Activated T-helper 1 cell treated with anti-CD3 and anti-CD28 coated beads, Interleukin-2, amount 50 U/mL, for 16 hours (primary cell): ENCODE results near the gene AOX1.
"Not testable (repeated sequence)": the region's sequence is repeated elsewhere in the genome, so short reads cannot be mapped to it uniquely, and the experiment has no call there.

Experiments
- DNase-seq, 2 donors: peaks; one replicate each; pipeline ENCODE4 v3.0.0-alpha.2; 2020; ENCODE audit warnings: low read depth in 1 of 2, low spot score in 1 of 2

The AOX1 gene

DNA sequence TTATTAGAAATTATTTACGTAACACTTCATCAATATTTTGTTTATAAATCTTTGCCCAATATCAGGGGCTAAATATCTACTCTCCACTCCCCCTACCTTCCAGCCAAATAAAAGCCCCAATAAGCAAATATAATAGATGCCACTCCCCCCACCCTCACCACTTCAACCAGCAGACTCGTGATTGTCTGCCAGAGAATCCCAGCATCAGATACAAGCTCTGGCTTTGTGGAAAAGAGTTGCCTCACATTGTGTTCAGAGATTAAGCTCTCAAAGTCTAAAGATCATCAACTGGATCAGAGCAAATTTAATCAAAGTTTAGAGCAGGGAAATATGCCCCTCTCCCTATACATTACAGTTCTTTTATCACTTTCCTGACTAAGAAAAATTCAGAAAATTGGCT lies 39.5 kb downstream of the AOX1 start:
- no peak for DNase-seq

DNA sequence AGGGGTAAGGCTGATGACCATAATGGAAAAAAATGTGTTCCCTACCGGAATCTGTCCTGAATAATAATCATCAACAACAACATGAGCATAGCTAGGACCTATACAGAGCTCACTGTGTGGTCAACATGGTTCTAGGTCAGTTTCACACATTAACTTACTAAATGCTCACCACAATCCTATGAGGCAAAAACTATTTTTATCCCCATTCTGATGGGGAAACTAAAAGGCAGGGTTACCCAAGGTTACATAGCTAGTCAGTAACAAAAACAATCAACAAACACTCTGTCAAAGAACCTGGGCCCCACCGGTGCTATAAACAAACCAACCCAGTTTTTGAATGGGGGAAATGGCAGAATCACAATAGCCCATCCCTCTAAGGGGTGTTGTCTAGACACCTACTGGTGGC lies 40.1 kb downstream of the AOX1 start:
- no peak for DNase-seq

DNA sequence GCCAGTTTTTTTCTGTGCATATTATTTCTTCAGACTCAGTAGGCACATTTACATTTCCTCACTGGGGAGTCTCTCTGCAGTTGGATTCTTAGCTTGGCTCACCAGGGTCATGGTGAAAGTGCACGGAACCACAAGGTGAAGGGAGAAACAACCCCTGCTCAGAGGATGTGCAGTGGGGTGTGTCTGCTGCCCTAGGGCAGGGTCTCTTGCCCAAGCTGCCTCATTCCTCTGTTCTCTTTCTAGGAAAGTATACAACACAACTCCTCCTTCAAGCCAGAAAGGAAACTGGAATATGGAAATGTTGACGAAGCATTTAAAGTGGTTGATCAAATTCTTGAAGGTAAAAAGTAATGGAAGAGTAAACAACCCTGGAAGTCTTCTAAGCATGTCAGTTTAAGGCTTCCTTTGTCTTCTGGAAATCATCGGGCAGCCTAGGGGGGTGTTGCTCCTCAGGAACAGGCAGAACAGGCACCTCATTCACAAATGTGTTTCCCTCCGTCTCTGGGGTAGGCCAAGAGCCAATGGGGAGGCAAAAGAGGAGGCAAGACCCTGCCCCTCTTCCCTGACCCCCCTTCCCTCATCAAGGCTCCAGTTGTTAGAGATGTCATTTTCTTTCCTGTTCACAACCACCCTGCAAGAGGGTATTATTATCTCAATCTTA lies 41.4 kb downstream of the AOX1 start:
- no peak for DNase-seq

DNA sequence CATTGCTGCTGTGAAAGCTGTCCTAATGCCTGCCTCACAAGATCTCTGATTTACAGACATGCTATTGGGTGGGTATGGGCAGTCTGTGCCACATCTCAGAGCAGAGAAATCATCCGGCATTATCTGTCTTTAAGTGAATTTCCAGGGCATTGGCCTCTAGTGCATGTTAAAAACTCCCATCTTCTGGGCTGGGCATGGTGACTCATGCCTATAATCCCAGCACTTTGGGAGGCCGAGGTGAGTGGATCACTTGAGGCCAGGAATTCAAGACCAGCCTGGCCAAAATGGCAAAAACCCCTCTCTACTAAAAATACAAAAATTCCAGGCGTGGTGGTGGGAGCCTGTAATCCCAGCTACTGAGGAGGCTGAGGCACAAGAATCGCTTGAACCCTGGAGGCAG lies 42.6 kb downstream of the AOX1 start:
- not testable (repeated sequence) for DNase-seq

DNA sequence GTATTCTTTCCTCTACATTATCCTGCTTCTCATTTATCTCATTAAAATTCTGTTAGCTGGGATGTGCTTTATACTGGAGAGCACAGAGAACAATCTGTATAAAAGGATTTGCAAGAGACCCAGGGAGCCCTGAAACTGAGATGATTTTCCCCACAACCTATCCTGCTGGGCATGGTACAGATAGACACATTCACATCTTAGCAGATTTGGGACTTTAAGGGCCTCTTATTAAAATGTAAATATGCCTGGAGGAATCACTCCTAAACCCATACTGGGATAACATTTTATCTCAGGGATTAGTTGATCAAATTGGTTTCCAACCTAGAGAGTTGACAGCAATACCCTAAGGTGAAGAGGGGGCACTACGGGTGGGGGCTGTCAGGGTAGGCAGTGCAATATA lies 45.5 kb downstream of the AOX1 start:
- DNase-seq = no peak

DNA sequence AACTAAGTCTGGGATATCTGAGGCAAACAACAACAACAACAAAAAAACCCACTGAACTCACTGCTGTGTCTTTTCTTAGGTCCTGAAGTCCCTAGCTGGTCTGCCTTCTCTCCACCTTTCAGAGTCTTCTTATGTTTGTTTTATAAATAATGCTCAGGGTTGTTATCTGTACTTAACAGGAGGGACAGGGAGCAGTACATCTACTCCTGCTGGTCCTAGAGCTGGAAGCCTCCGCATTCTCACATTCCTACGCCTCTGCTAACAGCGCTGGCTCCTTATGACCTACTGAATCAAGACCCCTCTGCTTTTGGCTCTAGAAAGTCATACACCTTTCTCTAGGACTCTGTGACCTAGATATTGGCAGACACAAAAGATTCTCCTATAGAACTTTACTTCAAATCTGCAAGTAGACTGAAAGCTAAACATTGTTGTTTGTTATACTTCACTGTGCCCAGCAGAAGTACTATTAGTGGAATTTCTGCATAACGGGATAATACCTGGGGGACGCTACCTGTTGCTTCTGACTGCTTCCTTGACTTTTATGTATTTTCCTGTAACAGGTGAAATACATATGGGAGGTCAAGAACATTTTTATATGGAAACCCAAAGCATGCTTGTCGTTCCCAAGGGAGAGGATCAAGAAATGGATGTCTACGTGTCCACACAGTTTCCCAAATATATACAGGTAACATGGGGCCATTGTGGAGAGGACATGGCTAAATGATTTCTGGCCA lies 48.6 kb downstream of the AOX1 start:
- DNase-seq = no peak

DNA sequence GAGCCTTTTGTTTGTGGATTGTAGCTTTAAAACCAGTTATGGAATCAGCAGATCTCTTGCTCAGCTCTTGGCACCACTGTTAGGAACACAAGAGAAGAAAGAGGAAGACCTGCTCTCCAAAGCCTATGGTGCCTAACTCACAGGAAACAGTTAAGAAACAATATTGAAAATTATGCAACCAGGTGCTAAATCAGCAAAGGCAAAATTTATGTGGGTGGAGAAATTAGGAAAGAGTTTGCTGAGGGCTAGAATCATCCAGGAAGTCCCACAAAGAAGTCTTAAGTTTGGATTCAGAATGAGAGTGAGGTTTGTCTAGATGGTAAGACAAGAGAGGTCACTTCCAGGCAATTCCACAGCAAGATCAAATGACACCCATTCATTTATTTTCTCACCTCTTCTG lies 49.4 kb downstream of the AOX1 start:
- no peak for DNase-seq

DNA sequence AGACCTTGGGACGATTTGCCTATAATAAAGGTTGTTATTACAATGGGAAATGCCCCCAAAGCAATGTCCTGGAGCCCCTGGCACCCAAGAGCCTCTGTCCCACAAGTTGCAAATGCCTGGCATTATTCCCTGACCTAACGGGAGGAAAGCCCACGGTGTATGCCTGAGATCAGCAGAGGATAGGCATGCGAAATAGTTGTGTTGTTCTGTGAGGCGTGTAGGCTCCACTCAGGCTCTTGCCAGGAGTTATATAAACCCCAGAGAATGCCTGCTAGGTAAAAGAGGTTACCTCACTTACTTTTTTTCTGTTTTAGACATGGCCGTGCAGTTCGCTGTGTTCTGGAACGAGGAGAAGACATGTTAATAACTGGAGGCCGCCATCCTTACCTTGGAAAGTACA lies 52.1 kb downstream of the AOX1 start:
- DNase-seq = no peak

DNA sequence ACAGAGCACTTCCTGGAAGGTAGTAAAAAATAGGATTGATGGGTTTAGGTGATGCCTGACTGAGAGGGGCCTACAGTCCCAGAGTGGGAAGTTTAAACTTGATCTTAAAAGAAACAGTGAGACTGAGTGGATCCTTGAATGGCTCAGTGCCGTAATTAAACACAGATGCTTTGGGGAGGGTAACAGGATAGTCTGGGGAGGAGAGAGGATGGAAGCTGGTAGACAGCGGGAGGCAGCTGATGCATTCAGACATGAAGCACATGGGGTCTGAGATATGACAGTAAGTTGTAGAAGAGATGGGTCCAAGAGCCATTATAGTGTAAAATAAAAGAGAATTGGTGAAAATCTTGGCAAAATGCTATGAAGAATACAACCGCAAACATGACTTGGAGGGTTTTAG lies 54.4 kb downstream of the AOX1 start:
- no peak for DNase-seq

DNA sequence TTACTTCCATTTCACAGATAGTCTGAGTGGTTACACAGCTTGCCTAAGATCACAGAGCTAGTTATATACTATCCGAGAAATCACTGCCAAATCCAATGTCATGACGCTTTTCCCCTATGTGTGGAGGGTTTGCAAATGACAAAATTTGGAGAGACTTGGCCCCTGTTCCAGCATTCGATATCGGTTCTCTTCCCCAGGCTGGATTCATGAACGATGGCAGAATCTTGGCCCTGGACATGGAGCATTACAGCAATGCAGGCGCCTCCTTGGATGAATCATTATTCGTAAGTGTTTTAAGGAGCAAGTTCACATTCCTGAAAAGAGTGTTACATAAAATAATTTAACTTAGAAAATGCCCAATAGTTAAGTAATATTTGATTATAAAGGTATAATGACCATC lies 55.1 kb downstream of the AOX1 start:
- DNase-seq = no peak

DNA sequence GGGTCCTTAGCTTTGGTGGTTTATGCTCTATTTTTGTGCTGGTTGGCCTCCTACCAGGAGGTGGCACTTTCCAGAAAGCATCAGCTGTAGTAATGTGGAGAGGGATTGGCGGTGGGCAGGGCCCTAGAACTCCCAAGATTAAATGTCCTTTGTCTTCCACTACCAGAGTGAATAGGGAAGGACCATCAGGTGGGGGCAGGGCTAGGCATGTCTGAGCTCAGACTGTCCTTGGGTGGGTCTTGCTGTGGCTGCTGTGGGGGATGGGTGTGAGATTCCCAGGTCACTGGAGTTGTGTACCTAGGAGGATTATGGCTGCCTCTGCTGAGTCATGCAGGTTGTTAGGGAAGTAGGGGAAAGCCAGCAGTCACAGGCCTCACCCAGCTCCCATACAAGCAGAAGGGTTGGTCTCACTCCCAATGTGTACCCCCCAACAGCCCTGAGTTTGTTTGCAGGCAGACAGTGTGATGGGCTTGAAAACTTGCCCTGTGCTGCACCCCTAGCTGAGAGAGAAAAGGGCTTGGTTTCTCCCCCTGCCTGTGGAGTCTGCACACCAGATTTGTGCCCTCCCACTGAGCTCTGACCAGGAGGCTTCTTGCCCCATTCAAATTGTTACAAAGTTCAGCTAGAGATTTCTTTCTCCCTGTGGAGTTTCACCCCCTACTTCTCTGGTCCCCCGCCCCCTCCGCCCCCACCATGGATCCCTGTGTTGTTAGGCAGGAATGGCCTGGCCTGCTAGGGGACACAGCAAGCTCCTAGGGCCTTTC lies 62.9 kb downstream of the AOX1 start:
- DNase-seq = not testable (repeated sequence)

DNA sequence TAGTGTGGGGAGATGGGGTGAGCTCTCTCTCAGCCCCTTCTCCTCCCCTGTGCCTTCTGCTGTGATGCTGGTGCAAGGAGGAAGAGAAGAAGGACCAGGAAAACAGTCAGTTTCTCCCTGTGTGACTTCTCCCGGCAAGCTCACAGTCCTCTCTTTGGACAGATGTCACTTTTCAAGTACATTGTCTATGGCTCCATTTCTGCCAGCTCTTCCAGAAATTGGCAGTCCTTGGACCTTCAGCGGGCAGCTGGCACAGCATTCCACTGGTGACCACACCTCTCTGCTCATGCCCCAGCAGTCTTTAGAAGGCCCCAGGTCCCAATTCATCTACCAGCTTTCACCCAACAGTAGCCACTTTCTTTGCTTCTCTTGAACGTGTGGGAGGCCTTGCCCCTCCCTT lies 63.9 kb downstream of the AOX1 start:
- DNase-seq = no peak

DNA sequence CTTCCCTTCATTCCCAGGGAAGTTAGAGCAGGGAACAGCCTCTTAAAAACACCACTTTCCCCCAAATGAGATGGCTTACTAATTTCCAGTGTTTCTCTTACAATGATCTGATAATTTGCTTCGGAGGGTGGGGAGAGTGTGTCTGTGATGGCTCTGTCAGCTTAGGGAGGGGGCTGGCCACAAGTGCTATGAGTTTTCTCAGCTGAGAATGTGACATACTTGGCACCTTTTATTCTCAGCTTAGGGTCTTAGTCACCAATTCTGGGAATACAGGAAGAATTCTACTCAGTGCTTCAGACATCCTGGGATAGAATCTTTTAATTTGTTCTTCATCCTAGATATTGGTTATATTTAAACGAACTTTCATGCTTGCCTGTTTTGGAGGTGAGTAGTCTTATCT lies 64.4 kb downstream of the AOX1 start:
- no peak for DNase-seq

DNA sequence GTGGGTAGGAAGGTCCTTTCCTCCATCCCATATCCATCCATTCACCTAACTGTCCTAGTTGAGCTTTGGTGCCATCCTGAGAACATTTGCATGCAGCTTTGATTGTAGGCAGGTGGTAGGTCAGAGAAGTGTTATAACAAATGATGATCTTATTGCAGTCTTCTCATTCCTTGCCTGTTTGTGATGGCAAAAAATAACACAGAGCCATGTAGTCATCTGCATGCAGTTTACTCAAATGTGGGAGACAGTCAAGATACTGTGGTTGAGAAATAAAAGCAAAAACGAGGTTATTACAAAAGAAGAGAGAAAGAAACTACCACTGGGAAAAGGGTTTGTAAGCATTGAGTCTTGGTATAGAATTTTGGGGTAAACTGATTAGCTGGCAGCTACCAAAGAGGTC lies 66.3 kb downstream of the AOX1 start:
- DNase-seq = no peak

DNA sequence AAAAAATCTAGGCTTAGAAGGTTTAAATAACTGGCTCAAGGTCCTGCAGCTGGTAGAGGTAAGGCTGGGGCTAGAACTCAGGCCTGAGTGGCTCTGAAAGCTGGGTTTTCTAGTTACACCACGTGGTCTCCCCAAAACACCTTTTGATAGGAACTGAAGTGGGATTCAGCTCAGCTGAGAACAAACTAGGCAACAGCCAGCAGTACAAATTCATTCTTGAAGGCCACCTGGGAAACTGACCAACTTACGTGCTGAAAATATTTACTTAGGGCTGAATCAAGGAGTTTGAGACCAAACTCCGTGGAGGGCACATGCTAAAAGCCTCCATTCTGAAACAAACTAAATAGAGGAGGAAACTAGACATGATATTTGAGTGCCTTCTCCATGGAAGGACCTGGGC lies 67.2 kb downstream of the AOX1 start:
- DNase-seq = no peak

DNA sequence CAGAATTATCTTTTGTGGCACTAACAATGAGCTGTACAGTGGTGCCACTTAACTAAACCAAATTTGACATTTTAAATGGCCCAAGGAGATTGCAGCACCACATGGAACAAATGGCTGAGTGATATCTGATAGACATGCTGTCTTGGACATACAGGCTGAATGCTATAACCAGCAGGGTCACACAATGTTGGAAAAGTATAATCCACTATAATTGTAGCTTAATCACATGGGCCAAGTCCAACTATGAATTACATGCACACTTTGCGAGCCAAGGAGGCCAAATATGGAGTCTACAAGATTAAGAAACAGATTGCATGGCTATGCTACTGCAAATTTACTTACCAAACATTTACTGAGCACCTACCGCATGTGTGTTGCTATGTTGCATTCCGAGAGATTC lies 69.0 kb downstream of the AOX1 start:
- DNase-seq = no peak

DNA sequence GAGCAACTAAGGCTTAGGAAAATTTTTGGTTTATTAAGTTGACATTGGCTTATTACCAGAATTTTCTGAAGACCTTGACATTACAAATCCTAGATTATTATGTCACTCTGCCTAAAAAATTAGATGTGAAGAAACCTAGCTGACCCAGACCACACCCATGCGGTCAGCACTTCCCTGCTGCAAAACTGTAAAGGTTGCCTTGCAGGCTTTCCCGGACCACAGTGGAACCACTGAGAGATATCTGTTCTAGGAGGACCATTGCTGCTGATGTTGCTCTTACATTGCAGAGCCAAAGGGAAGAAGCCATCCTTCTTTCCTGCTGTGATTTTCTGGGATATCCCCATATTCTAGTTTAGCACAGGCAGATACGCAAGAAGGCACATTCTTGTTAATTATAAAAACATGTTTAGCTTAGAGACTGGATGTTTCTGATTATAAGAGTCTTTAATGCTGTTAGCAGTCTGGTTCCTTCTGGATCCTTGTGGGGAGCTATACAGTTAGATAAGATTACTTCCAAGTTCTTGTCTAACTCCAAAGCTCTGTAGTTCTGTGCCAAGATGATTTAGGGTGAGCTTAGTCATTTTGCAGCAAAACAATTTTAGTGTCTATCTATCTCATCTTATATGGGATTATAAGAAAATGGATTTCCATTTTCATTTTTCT lies 70.2 kb downstream of the AOX1 start:
- no peak for DNase-seq

DNA sequence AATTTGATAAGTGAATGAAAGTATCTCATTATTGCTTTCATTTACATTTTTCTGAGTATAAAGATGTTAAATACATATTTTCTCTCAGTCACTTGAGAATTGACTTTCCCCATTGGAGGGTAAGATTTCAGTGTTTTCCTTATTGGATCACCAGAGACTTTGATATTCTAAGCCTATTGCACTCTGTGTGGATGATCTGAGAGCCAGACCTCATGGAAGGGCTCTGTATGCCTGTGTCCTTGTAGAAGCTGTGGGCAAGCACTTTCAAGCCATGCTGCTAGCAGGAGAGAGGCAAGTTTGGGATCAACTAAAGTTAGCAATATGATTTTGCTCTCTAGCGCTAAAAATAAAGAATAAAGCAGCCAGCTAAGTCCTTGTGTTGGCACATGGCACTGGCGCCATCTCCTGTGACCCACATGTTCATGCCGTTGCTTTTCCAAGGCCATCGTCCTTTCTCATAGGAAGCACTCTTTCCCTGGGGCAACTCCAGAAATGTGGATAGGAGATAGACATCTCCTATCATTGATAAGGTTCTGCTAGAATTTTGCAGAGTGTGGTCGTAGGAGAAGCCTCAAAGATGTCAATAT lies 72.6 kb downstream of the AOX1 start:
- DNase-seq = no peak

DNA sequence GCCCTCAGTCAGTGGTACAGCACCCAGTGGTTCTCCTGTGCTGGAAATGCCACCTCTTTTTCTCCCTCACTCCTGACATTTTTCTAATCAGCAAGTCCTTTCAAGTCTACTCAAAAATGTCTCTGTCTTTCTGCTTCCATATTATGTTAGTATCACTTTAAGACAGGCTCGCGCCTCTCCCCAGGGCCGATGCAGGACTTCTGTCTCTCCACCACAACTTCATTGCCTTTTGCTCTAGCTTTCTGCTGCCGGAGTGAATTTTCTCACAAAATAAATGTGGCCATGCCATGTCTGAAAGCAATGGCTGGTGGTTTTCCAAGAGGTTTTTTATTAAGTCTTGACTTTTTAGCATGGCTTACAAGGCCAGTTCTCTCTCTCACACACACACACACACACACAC lies 73.6 kb downstream of the AOX1 start:
- no peak for DNase-seq

DNA sequence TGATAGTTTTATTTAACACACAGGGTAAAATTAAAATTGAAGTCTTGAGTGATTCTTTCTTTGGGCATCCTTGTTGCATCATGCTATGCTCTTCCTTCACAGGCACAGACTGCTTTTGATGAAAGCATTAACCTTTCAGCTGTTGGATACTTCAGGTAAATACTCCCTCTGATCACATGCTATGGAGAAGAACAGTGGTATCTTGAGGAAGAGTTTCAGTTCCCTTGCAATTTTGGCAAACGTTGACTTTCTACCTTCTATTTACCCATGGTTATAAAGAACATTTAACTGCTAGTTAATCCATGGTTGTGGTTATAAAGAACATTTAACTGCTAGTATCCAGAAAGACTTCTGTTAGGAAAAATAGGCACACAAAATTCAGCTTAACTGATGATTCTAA lies 75.7 kb downstream of the AOX1 start:
- DNase-seq = no peak

DNA sequence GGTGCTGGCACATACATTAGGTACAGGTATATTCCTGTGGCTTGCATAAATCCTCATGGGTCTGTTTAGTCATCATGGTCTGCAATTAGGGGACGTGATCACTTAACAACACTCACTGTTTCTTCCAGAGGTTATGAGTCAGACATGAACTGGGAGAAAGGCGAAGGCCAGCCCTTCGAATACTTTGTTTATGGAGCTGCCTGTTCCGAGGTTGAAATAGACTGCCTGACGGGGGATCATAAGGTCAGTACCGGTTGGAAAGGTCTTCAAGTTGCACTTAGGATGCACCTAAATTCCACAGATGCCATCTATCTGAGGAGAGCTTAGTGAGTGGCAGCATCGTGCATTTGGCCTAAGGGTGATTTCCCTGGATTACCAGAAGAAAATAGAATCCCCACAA lies 76.9 kb downstream of the AOX1 start:
- no peak for DNase-seq
